ENCODE measurements around the gene POMGNT2.

Gene POMGNT2

DNA sequence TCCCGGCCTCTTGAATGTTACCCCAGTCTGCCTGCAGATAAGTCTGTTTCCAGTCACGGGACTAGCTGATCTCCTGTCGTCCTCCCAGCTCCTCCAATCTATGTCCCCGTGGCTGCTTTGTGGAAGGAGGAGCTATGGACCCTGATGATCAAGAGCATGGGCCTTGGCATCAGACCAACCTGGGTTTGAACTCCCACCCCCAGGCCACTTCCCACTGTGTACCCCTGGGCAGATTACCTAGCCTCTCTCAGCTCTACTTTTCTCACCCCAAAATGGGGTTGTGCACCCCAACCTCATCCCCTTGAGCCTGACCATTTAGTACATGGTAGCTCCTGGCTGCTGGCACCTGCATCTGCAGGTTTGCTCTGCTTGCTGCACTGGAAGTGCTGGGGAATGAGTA lies 71.0 kb downstream of the POMGNT2 start:
- no peak for DNase-seq
- no peak for TF ChIP-seq GATA1 (IDR thresholded peaks at IDR 0.05; ENCODE audit: low read depth, low read length)
- no peak for TF ChIP-seq POLR2A (IDR thresholded peaks at IDR 0.05; ENCODE audit: low read length)

DNA sequence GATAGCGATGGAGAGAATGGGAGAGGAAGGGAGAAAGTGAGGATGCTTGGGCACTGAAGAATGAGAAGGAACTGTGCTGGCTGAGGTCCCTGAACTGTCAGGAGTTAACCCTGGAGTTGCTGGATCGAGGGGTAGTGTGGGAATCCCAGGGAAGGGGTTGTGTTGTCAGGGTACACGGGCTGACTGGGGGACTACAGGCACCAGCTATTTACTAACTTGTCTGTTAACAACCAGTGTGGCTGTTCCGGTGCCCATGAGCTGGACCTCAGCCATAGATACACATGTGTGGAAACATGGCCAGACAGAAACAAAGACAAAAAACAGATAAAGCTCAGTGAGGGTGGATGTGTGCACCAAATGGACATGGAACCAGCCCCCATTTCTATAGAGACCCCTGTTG lies 71.7 kb downstream of the POMGNT2 start:
- no peak for TF ChIP-seq POLR2A (IDR thresholded peaks at IDR 0.05; ENCODE audit: low read length)
- DNase-seq, result no peak

- TF ChIP-seq GATA1 (IDR thresholded peaks at IDR 0.05; ENCODE audit: low read depth, low read length) (no peak), POLR2A (IDR thresholded peaks at IDR 0.05; ENCODE audit: low read length) (no peak)
- no peak for DNase-seq
Measured at GRCh38 chr3:43032646-43033628, 72.9 kb downstream of the POMGNT2 start.

DNA sequence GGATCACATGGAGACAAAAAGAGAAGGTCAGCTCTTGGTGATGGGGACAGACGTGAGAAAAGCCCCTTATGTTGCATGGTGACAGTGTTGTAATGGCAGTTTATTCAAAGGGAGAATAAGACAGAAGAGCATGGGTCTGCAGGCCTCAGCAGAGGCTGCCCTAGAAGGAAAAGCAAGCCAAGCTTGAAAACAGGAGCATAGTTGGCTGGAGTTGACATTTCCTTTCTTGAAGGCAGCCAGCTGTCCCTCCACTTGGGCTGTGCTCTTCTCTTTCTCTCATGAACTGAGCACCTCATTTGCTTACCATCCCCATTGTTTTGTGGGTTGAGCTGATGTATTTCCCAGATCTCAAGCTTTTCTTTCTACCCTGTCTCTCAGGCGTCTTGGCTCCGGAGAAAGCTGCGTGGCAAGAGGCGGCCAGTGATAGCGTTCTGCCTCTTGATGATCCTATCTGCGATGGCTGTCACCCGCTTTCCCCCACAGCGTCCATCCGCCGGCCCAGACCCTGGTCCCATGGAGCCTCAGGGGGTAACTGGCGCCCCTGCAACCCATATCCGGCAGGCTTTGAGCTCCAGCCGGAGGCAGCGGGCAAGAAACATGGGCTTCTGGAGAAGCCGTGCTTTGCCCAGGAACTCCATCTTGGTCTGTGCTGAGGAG lies 73.9 kb downstream of the POMGNT2 start:
- DNase-seq, result no peak
- TF ChIP-seq GATA1 (IDR thresholded peaks at IDR 0.05; ENCODE audit: low read depth, low read length) (no peak), POLR2A (IDR thresholded peaks at IDR 0.05; ENCODE audit: low read length) (no peak)

DNA sequence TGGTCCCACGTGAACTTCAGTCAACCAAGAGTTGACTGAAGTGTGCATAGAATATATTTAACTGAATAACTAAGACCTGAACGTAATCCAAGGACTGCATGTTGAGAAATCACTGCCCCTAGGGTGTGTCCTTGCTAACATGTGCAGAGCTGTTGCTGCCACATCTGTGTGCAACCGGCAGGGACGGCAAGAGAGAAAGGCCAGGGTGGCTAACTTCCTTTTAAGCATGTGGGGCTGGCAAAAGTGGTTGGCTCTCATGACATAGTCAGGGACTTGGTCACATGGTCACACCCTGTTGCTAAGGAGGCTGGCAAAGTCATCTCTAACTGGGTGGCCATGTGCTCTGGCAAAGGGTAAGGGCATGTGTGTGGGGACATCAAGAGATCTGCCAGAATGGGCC lies 74.4 kb downstream of the POMGNT2 start:
- DNase-seq, result no peak
- TF ChIP-seq GATA1 (IDR thresholded peaks at IDR 0.05; ENCODE audit: low read depth, low read length), result no peak
- no peak for TF ChIP-seq POLR2A (IDR thresholded peaks at IDR 0.05; ENCODE audit: low read length)

- DNase-seq, result no peak
- TF ChIP-seq GATA1 (IDR thresholded peaks at IDR 0.05; ENCODE audit: low read depth, low read length) (no peak), POLR2A (IDR thresholded peaks at IDR 0.05; ENCODE audit: low read length) (no peak)
Measured at GRCh38 chr3:43030162-43030935, 75.5 kb downstream of the POMGNT2 start.

All from erythroblast (primary cell).